Mesothelial cell of epicardium (in vitro differentiated cells): ENCODE data around the gene HRH2. TPM values are rescaled to one million over a fixed set of nuclear protein-coding genes. Genes with fewer than 3 reads are reported as not detected.

ENCODE experiments used
- DNase-seq, 2 experiments: peaks; one replicate each; pipeline ENCODE4 v3.0.0; 2021; ENCODE audit warnings: low spot score in 2 of 2; ENCODE audit not compliant: unreplicated experiment in 2 of 2
- H3K27ac Mint-ChIP-seq: 2 replicates; pipeline ENCODE4 v1.8.0; 2021; ENCODE audit warnings: mixed read lengths
- H3K27me3 Mint-ChIP-seq: 2 replicates; pipeline ENCODE4 v1.8.0; 2021; ENCODE audit warnings: low read depth, mixed read lengths
- H3K36me3 Mint-ChIP-seq: 2 replicates; pipeline ENCODE4 v1.8.0; 2021; ENCODE audit warnings: mixed read lengths
- H3K4me1 Mint-ChIP-seq: 2 replicates; pipeline ENCODE4 v1.8.0; 2021; ENCODE audit warnings: mixed read lengths
- H3K4me3 Mint-ChIP-seq: 2 replicates; pipeline ENCODE4 v1.8.0; 2021; ENCODE audit warnings: mild to moderate bottlenecking, moderate library complexity, mixed read lengths
- H3K9me3 Mint-ChIP-seq: 2 replicates; pipeline ENCODE4 v1.8.0; 2021; ENCODE audit warnings: mixed read lengths
- CTCF ChIP-seq: fragments of 200-600 bp; sonication (generic); IDR thresholded peaks from one replicate; pipeline ENCODE4 v1.5.0; 2021; ENCODE audit warnings: antibody characterized with exemption; ENCODE audit not compliant: unreplicated experiment
- total RNA-seq: library from RNA; stranded (reverse); gene quantifications from 3 replicates; pipeline ENCODE4 v1.2.1, GENCODE V29; 2021

The HRH2 gene
- total RNA-seq, 1 donor from 2014 or later: 2.6 TPM

- Mint-ChIP-seq H3K27ac (no peak overlapping the region), H3K4me1 (no peaks in the 10 kb centered on the region), H3K36me3 (no peaks in the 10 kb centered on the region), H3K4me3 (no peak overlapping the region), H3K9me3 (no peaks in the 10 kb centered on the region), H3K27me3 (peaks cover 57% of the 10 kb centered on the region)
- DNase-seq: no peak
- TF ChIP-seq CTCF: no peak
These were observed 89.7 kb downstream of the HRH2 start for GRCh38 chr5:175747539-175748060.

GRCh38 chr5:175748650-175749049 lies 90.8 kb downstream of the HRH2 start:
- Mint-ChIP-seq H3K36me3 (no peaks in the 10 kb centered on the region), H3K9me3 (no peaks in the 10 kb centered on the region), H3K4me3 (no peak overlapping the region), H3K4me1 (peaks cover 3% of the 10 kb centered on the region), H3K27ac (no peak overlapping the region), H3K27me3 (peaks cover 56% of the 10 kb centered on the region)
- DNase-seq: no peak
- no peak for TF ChIP-seq CTCF

GRCh38 chr5:175749591-175749990 lies 91.7 kb downstream of the HRH2 start:
- Mint-ChIP-seq H3K27ac (no peak overlapping the region), H3K27me3 (peaks cover 60% of the 10 kb centered on the region), H3K36me3 (no peaks in the 10 kb centered on the region), H3K4me1 (peaks cover 3% of the 10 kb centered on the region), H3K9me3 (no peaks in the 10 kb centered on the region), H3K4me3 (no peak overlapping the region)
- TF ChIP-seq CTCF: no peak
- DNase-seq: no peak

GRCh38 chr5:175750511-175750931 lies 92.7 kb downstream of the HRH2 start:
- Mint-ChIP-seq H3K4me3 (no peak overlapping the region), H3K36me3 (no peaks in the 10 kb centered on the region), H3K27ac (no peak overlapping the region), H3K27me3 (peaks cover 59% of the 10 kb centered on the region), H3K9me3 (no peaks in the 10 kb centered on the region), H3K4me1 (peaks cover 3% of the 10 kb centered on the region)
- TF ChIP-seq CTCF: no peak
- DNase-seq: no peak

GRCh38 chr5:175751369-175751768 lies 93.5 kb downstream of the HRH2 start:
- H3K27me3 Mint-ChIP-seq: peaks cover 61% of the 10 kb centered on the region
- H3K27ac Mint-ChIP-seq: no peak overlapping the region
- no peak overlapping the region for H3K4me3 Mint-ChIP-seq
- H3K36me3 Mint-ChIP-seq: no peaks in the 10 kb centered on the region
- H3K9me3 Mint-ChIP-seq: no peaks in the 10 kb centered on the region
- peaks cover 3% of the 10 kb centered on the region for H3K4me1 Mint-ChIP-seq
- no peak for DNase-seq
- no peak for TF ChIP-seq CTCF
